Suppressor macrophage treated with lipopolysaccharide for 1 hour (primary cell): ENCODE measurements around the gene PRKD2.
A peak's percentile ranks its signal among the peaks of the same experiment; 100 is the strongest.

ENCODE experiments used
- DNase-seq, 3 donors: peaks; one replicate each; pipeline ENCODE4 v3.0.0-alpha.2; 2020 to 2022

Gene PRKD2

GRCh38 chr19:46660008-46660517 lies 56.9 kb downstream of the PRKD2 start:
- DNase-seq: no peak

DNA sequence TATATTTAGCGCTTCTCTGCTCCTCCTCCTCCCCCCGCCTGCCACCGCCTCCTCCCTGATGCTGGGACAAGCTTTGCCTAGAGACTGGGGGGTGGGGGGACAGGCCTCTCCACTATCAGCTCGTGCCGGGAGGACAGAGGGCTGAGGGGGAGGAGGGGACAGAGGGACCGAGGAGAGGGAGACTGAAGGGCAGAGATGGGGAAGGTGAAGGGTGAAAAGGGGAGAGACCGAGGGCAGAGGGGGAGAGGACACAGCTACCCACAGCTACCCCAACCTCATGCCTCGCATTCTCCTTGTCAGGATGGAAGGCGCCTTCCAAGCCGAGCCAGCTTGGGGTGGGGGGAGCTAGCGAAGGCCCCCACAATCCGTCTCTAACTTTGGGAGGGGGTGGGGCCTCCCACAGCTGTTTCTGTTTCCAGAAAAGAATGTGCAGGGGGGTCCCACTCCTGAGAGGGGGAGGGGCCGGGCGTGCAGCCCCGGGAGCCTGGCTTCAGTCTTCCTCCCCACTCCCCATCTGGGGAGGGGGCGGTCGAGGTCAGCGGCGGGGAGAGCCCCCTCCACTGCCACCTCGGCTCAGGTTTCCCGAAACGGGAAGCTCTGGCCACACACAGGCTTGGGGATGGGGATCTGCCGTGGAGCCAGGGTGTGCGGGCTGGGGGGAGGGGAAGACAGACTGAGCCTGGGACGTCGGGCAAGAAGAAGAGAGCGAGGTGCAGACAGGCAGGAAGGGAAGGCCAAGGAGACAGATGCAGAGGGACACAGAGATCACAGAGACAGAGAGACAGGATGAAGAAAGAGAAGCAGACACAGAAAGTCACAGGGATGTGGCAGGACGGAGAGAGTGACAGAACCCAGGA lies 57.5 kb downstream of the PRKD2 start:
- peak in 1 of 3 donors; percentile 51 for DNase-seq

DNA sequence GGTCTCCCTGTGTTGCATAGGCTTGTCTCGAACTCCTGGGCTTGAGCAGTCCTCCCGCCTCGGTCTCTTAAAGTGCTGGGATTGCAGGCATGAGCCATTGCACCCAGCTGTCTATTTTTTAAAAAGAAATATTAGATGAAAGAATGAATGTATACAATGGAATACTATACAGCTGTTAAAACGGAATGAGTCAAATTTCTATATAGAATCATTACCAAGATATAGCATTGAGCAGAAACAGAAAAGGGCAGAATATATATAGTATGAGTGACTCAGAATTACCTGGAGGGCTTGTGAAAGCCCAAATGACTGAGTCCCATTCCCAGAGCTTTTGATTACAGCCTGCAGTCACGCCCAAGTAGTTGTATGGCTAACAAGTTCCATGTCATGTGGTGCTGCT lies 60.4 kb downstream of the PRKD2 start:
- DNase-seq: no peak

- no peak for DNase-seq
Measured at GRCh38 chr19:46654621-46655152, 62.2 kb downstream of the PRKD2 start.

DNA sequence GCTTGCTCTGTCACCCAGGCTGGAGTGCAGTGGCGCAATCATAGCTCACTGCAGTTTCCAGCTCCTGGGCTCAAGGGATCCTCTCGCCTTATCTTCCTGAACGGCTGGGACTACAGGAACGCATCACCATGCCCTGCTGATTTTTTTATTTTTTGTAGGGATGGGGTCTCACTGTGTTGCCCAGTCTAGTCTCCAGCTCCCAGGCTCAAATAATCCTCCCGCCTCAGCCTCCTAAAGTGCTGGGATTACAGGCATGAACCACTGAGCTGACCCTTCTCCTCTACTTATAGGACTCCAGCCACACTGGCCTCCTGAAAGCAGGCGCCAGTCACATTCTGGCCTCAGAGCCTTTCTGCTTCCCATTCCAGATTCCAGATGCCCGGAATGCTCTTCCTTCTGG lies 66.5 kb downstream of the PRKD2 start:
- DNase-seq: no peak

- DNase-seq: no peak
Measured at GRCh38 chr19:46648961-46649960, 67.7 kb downstream of the PRKD2 start.

DNA sequence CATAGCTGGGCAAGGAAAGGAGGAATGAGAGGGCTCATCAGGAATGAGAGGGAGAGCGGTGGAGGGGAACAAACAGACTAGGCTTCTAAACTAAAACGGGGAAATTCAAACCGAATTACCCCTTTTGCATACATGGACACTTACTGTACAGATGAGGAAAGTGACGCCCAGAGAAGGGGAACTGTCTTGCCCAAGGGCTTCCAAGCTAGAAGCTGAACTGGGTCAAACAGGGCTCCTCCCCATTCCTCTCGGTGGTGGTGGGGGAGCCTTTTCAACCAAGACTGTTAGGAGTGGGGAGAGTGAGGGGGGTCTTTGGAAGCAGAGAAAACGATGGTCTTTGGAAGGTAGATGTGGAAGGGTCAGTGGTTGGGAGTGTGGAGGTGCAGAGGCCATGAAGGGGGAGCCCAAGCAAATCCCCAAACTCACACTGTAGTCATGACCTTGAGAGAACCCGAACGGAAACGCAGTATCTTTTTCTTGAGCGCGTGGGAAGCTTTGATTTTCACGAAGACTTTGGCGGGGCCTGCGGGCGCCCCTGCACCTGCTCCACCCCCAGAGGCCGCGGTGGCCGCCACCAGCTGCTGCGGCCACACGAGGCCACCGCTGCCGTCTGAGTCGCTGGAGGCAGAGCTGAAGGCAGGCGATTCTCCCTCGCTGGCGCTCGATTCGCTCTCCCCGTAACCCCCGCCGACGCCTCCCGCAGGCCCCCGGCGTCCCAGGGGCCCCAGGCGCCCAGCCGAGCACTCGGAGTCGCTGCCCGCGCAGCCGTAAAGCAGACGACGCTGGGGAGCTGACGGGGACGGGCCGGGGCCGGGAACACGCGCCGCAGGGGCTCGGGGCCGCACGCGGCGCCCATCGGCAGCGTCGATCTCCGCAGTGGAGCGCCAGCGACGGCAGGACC lies 68.6 kb downstream of the PRKD2 start:
- DNase-seq: peak; percentile 82 to 87 (median 87)

GRCh38 chr19:46646402-46646801 lies 70.5 kb downstream of the PRKD2 start:
- DNase-seq: no peak

- no peak for DNase-seq
Measured at GRCh38 chr19:46644720-46645119, 72.2 kb downstream of the PRKD2 start.

DNA sequence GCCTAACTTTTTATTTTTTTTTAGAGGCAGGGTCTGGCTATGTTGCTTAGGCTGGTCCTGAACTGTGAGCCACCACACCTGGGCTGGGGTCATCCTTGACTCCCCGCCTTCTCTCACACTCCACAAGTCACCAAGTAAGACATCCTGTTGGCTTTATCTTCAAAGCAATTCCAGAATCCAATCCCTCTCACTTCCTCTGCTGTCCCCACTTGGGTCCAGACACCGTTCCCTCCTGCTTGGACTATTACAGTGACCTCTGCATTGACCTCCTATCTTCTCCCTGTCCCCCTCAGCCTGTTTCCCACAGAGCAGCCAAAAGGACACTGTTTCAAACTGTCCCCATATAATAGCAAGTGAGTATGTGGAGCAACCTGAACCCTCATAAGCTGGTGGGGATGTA lies 76.3 kb downstream of the PRKD2 start:
- no peak for DNase-seq

- peak; percentile 77 to 89 (median 81) for DNase-seq
Measured at GRCh38 chr19:46639358-46640182, 77.3 kb downstream of the PRKD2 start.

DNA sequence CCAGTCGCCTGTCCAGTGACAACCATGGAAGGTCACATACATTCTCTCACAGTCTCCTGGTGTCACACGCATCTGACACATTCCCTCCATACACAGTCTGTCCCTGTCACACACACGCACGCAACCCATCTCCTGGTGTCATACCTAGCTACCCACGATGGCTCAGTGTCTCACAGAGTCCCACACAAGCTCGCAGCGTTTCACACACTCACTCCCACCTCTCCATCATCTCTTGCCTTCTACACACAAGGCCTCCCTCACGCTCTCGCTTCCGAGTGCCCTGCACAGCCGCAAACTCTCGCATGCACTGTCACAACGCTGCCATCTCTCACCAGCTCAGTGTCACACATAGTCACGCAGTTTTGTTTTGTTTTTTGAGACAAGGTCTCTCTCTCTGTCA lies 79.7 kb downstream of the PRKD2 start:
- no peak for DNase-seq

- DNase-seq: no peak
Measured at GRCh38 chr19:46635920-46636761, 80.8 kb downstream of the PRKD2 start, which contains the start of gene GNG8. Gene GNG8, minus strand, starts transcription at chr19:46636202. Its CDS starts 1,520 bp downstream, at chr19:46634682.

DNA sequence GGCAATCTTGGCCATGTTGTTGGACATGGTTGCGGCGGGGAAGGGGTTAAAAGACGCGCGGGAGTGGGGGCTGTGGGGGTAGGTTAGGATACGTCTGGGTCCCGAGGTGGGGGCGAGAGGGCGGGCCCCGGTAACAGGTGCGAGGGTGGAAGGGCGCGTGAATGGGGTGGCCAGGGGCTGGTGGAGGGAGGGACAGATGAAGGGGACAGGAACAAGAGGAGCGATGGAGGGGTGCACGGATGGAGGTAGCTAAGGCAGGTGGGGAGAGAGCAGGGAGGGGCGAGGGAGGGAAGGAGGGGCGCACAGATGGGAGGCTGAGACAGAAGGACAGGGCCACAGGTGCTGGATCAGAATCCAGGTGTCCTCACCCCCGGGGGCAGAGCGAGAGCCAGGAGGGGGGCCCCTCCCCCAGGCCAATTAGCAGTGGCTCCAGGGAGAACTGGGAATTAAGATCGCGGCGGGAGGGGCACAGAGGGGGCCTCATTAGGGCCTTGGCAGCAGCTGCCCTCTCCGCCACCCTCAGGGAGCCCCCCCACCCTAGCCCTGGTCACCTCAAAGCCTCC lies 82.2 kb downstream of the PRKD2 start:
- no peak for DNase-seq

DNA sequence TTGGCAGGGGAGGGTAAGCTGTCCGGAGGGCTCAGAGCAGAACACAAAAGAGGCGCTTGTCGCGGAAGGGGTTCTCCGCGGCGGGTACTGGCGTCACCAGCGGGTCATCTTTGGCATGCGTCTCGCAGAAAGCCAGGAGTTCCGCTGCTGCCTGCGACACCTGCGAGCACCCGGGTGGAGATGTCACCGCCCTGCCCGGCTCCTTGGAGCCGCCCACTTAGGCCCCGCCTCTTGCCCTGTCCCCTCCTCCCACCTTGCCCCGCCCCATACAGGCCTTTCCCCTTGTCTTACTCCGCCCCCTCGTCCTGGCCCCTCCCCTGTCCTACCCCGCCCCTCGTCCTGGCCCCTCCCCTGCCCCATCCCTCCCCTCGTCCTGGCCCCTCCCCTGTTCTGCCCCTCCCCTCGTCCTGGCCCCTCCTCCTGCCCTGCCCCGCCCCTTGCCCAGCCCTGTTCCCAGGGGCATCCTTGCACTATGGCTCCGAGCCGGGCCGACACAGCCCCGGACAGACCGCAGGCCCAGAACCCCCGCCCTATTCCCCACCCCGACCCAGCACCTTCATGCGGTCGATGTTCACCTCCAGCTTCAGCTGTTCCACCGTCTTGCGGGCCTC lies 82.8 kb downstream of the PRKD2 start:
- peak; percentile 91 to 98 (median 93) for DNase-seq

GRCh38 chr19:46633130-46633529 lies 83.8 kb downstream of the PRKD2 start:
- DNase-seq: no peak

DNA sequence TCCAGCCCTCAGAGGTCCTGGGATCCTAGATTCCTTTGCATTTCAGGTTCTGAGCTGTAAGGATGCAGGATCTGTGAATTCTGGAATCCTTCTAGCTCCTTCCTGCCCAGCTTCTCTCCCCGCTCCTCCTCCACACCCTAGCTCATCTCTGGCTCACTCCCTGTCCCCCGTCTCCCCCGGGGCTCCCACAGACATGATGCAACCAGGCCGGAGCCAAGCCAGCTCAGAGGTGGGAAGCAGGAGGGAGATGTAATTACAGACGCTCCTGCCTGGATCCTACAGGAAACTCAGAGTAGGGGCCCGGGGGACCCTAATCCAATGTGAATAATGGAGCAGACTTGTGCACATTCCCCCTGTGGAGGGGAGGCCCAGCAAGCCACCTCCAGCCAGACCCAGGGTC lies 85.4 kb downstream of the PRKD2 start:
- peak in 2 of 3 donors; percentile 39 to 42 for DNase-seq

DNA sequence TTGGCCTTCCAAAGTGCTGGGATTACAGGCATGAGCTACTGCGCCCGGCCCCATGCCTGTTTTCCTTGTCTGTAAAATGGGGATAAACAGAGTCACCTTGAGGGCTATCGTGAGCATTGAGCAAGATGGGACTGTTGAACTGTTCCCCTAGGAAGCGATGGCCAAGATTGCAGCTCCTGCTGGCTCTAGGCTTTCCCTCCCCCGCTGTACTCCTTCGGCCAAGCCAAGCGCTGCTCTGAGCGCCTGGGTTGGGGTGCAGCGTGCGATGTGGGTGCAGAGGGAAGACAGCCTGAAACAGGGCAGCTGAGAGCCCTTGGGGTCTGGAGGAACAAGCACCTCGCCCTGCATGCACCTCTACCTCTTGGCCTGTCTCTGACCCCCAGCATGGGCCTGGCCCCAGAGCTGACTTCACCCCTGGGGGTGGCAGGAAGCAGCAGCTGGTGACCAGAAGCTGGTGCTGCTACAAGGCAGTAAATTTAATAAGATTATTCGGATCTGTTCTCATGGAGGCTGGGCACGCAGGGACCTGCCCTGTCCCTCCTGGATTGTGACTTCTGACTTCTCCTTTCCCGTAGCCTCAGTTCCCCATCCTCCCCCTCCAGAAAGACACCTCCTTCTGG lies 86.2 kb downstream of the PRKD2 start:
- DNase-seq: peak in 1 of 3 donors; percentile 31
